GF-D8 (cell line): Measurements from ENCODE around the gene ACO1.
"Not testable (repeated sequence)": the region's sequence is repeated elsewhere in the genome, so short reads cannot be mapped to it uniquely, and the experiment has no call there.

ENCODE experiments used
- DNase-seq: peaks from one replicate; lab custom pipeline; 2025; lab: John Stamatoyannopoulos, UW

The ACO1 gene

DNA sequence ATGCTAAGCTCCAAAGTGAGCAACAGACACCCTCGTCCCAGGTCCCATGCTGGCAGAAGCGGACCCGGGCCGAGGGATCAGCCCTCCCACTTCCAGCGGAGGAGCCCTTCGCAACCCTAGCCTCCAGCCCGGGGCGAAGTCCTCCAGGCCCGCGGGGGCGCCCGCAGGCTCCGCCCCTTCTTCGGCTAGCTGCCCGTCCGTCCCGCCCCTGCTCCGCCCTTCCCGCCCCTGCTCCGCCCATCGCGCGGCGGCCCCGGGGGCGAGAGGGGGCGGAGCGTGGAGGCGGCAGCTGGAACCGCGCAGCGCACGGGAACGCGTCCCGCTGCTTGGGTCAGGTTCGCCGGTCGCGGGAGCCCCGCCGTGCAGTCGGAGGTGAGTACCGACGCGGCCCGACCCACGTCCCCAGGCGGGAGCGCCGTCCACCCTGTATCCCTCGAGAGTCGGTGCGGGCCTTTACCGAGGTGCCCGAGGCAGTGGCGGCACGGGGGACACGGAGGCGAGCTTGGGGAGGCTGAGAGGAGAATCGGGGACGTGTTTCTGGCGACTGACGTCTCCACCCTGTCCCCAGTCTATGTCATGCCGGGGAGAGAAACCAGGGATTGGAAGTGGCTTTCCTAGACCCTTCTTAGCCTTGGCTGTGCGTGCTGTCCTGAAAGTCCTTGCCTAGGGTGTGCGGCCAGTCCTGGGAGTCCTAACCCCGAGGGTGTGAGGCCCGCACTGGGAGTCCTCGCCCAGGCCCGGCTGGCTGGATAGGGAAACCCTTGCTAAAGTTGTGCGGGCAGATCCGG lies at the start of gene ACO1:
Gene ACO1, plus strand, starts transcription at position 280 of the 788 bp plus-strand sequence. CDS start 20,864 bp downstream, outside the sequence.
- peak; percentile 52 for DNase-seq

- no peak for DNase-seq
Observed at GRCh38 chr9:32334916-32335895, 49.2 kb upstream of the ACO1 start.

DNA sequence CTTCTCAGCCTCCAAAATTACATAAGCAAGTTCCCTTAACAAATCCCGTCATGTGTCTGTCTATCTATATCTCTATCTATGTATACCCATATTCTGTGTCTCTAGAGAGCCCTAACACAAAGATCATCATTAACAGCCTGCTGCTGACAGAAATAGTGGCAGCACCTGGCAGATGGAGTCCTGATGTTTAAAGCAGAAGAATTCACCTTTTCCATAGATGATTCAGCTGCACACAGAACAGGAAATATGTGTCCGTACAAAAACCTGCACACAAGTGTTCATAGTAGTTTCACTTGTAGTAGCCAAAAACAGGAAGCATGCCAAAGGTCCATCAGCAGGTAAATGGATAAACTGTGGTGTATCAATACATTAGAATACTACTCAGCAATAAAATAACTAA lies 45.0 kb upstream of the ACO1 start:
- no peak for DNase-seq

- DNase-seq, result no peak
Observed at GRCh38 chr9:32340361-32340760, 44.1 kb upstream of the ACO1 start.

GRCh38 chr9:32344551-32345182 lies 39.8 kb upstream of the ACO1 start:
- no peak for DNase-seq

DNA sequence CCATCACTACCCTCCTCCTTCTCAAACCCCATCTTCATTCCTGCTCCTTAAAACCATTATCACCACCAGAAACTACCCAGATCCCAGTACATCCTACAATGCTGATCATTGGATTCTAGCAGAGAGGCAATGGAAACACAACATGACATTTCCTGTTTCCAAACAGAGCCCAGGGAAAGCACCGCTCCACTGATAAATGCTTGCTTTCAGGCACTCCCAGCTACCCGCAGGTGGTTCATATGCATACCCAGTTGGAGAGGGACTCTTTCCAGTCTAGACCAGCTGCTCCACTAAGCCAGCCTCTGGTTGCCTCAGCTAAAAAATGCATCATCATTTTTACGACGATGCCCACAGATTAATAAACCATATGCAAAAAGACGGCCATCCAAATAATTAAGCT lies 39.2 kb upstream of the ACO1 start:
- DNase-seq, result no peak

GRCh38 chr9:32347571-32347970 lies 36.9 kb upstream of the ACO1 start:
- DNase-seq, result no peak

GRCh38 chr9:32348106-32348695 lies 36.2 kb upstream of the ACO1 start:
- no peak for DNase-seq

GRCh38 chr9:32349013-32349412 lies 35.4 kb upstream of the ACO1 start:
- no peak for DNase-seq

GRCh38 chr9:32350682-32351081 lies 33.8 kb upstream of the ACO1 start:
- DNase-seq, result no peak

- peak; percentile 33 for DNase-seq
Observed at GRCh38 chr9:32351845-32352244, 32.6 kb upstream of the ACO1 start.

- not testable (repeated sequence) for DNase-seq
Observed at GRCh38 chr9:32353476-32353875, 31.0 kb upstream of the ACO1 start.

DNA sequence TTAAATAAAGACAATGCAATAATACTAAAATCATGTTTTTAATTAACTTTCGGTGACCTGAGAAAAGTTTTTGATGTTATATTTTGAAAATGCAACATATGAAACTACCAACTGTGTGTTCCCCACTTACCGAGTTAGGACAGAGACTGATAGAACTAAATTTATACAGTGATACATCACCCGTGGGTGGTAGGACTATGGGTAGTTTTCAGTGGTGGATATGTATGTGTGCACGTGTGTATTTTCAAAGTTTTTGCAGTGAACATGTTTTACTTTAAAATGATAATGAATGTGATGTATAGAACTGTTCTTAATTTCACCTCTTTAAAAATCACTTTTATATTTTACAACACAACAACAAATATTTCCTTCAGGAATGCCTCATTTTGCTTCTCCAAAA lies 25.0 kb upstream of the ACO1 start:
- no peak for DNase-seq

- no peak for DNase-seq
Observed at GRCh38 chr9:32360983-32361673, 23.3 kb upstream of the ACO1 start.

DNA sequence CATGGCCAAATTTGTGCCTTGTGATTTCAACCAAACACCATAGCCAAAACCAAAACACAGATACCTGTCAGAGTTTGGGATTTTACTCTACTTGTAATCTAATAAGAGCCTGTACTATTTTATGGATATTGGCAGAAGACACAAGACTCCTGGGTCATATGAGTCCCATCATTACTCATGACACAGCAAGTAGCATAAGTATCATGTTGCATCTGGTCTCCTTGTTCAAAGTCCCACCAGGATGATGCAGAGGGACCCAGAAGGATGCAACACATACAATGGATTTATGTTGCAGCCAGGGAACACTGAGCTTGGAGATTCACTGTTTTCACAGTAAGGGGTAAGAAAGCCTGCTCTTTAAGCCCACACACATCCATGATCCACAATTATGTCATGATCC lies 13.2 kb upstream of the ACO1 start:
- DNase-seq, result no peak

GRCh38 chr9:32371679-32372078 lies 12.8 kb upstream of the ACO1 start:
- no peak for DNase-seq

GRCh38 chr9:32376285-32376684 lies 8.2 kb upstream of the ACO1 start:
- DNase-seq, result no peak

GRCh38 chr9:32378496-32378895 lies 5.9 kb upstream of the ACO1 start:
- peak; percentile 31 for DNase-seq

DNA sequence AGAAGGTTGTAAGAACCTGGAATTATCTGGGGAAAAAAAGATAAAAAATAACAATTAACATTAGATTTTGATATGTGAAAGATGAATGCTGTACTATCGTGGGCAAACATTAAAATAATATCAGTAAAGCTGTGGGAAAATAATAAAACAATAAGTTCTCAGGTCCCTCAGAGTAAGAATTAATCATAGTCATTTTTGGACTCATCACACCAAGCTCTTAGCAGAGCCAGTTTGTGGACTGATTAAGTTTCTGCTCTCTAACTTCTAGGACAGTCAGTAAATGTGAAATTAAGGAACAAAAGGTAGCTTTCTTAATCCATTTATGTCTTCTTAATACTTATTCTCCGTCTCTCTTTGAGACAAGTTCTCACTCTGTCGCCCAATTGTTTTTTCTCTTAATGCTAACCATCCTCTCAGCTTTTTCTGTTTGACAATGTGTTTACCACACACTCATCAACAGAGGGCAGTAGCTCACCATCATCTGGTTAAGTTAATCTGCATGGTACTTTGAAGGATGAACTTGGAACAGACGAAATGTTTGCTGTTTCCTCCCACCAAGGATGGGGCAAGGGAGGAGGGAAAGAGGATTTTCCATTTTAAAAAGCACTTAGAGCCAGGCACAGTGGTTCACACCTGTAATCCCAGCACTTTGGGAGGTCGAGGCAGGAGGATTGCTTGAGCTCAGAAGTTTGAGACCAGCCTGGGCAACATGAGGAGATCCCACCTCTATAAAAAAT lies 5.3 kb upstream of the ACO1 start:
- DNase-seq, result peak; percentile 23

DNA sequence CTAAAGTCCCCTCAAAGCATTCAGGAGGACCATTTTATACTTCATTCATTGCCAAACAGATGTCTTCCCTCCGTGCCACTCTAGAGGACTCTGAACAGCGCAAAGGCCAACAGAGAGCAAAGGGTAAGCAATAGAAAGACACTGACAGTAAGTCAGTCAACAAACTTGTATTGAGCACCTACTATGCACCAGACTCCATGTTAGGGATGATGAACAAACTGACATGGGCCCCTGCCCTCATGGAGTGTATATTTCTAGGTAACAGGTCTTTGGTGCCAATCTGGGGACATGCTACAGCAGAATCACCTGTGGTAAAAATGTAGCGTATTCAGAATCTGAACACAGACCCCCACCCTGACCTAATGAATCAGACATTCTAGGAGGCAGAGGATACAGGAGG lies 3.5 kb upstream of the ACO1 start:
- no peak for DNase-seq
